GM13977 (cell line): ENCODE data around the gene SYNRG.
"Not testable (repeated sequence)": the region's sequence is repeated elsewhere in the genome, so short reads cannot be mapped to it uniquely, and the experiment has no call there.

Source experiments
- DNase-seq: peaks from one replicate; pipeline ENCODE4 v3.0.0; 2012; ENCODE audit warnings: low spot score
- in situ Hi-C: fragments of 300-500 bp; cut with MboI; formaldehyde crosslinking; loops from one replicate; pipeline ENCODE4 v1.12.0; 2022; ENCODE audit warnings: low sequenced_read_pairs, low pct_unique_long_range_greater_than_20kb, mixed read lengths, inconsistent platforms; ENCODE audit not compliant: unreplicated experiment
- TF ChIP-seq, protein P1 (sequence below): IDR thresholded peaks from 2 replicates; pipeline ENCODE4 v1.5.1; 2012; ENCODE audit warnings: mild to moderate bottlenecking, control low read depth; ENCODE audit not compliant: insufficient read depth; ENCODE audit errors: extremely low read depth, missing control alignments

The SYNRG gene

DNA sequence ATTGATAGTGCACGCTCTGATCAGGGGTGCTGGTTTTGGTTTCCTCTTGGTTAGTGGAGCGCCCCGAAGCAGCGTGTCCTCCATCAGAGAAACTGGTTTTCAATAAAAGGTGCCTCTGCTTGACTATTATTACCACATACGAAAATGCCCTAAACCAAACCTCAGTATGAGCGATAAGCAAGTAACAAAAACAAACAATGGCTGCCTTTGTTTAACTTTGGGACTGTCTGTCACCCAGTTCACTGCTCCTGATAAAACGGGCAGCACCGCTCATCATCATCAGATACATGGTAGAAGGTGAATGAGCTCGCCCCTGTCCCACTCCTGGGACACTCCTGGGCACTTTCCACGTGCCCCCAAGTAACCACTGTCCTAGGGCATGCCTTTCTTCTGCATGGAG is 95.5 kb downstream of the SYNRG start:
- in situ Hi-C loops: no loop called here
- DNase-seq: no peak
- TF ChIP-seq, protein P1, sequence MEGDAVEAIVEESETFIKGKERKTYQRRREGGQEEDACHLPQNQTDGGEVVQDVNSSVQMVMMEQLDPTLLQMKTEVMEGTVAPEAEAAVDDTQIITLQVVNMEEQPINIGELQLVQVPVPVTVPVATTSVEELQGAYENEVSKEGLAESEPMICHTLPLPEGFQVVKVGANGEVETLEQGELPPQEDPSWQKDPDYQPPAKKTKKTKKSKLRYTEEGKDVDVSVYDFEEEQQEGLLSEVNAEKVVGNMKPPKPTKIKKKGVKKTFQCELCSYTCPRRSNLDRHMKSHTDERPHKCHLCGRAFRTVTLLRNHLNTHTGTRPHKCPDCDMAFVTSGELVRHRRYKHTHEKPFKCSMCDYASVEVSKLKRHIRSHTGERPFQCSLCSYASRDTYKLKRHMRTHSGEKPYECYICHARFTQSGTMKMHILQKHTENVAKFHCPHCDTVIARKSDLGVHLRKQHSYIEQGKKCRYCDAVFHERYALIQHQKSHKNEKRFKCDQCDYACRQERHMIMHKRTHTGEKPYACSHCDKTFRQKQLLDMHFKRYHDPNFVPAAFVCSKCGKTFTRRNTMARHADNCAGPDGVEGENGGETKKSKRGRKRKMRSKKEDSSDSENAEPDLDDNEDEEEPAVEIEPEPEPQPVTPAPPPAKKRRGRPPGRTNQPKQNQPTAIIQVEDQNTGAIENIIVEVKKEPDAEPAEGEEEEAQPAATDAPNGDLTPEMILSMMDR: no peak

DNA sequence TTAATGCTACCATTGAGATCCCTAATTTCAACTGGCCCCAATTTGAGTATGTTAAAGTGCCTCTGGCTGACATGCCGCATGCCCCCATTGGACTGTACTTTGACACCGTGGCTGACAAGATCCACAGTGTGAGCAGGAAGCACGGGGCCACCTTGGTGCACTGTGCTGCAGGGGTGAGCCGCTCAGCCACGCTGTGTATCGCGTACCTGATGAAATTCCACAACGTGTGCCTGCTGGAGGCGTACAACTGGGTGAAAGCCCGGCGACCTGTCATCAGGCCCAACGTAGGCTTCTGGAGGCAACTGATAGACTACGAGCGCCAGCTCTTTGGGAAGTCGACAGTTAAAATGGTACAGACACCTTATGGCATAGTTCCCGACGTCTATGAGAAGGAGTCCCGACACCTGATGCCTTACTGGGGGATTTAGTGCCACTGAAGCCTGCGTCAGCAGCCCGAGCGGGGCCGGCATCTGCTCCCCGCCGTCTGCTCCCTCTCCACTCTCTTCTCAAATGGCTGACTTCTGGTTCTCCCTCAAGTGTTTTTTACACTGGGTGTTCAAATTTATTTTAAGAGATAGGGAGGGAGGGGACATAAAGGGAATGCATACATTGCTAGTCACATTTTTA is 96.7 kb downstream of the SYNRG start:
- in situ Hi-C loops: no loop called here
- TF ChIP-seq, protein P1: no peak
- DNase-seq: no peak

DNA sequence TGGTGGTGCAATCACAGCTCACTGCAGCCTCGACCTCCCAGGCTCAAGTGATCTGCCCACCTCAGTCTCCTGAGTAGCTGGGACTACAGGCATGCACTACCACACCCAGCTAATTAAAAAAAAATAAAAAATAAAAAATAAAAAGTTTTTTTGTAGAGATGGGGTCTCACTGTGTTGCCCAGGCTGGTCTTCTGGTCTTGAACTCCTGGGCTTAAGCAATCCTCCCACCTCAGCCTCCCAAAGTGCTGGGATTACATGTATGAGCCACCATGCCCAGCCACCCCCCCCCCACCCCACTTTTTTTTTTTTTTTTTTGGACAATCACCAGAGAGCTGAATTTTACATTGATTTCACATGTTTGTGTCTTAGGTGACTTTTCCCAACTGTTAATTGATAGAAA is 97.6 kb downstream of the SYNRG start:
- in situ Hi-C loops, DNase-seq: not testable (repeated sequence)

DNA sequence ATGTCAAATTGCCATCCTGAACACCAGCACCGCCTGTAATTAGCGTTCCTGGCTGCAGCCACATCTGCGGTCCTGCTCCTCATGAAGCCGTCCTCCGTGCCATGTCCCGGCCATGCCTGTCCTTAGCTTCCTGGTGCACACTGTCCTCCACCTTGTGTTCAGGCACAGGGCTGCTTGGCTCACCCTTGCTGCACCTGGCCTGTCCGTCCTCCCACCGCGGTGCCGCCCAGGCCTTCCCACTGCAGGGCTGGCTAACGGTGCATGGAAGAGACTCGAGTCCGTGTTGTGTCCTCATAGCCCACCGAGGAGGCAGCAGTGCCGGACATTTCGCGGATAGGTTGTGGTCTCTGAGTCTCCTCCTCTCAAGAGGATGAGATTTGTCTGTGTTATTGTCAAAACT is 99.2 kb downstream of the SYNRG start:
- in situ Hi-C loops: no loop called here
- TF ChIP-seq, protein P1: no peak
- DNase-seq: no peak

DNA sequence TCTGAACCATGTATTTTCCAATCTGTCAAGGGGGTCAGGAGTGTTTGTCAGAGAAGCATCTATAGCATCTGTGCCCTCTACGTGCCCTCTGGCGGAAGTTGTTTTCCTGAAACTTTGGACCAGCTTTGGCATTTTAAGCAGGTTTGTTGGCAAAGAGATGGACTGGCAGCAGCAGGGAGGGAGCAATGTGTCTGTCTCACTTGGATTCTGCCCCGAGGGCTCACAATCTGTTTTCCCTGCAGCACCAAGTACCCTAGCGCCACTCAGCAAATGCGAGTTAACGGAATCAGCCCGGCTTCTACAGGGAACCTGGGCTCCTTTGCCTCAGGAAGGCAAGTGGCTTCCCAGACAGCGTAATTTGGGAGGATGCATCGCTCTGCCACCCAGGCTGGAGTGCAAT is 102.1 kb downstream of the SYNRG start:
- TF ChIP-seq, protein P1: no peak
- no peak for DNase-seq

DNA sequence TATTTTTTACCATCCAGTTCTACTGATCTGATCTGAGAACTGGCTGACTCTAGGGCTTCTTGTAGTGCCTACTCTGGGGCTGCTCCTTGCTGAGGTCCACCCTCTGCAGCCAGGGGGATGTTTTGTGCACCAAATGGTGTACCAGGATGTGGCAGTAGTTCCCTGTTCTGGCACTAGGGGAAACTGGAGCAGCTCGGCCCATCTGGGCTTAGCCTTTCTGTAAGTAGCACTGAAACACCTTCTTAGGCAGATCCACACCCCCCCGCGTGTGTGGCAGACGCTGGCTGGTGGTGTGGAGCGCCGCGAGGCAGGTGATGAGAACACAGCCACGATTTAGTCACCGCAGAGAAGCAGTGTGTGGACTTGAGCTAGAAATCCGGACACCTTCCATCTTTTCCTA is 102.5 kb downstream of the SYNRG start:
- TF ChIP-seq, protein P1: peak; percentile 26
- in situ Hi-C loops: no loop called here
- peak; percentile 32 for DNase-seq

More for the DNA sequence above, 102.1 kb downstream of the SYNRG start:
- in situ Hi-C loops: no loop called here

DNA sequence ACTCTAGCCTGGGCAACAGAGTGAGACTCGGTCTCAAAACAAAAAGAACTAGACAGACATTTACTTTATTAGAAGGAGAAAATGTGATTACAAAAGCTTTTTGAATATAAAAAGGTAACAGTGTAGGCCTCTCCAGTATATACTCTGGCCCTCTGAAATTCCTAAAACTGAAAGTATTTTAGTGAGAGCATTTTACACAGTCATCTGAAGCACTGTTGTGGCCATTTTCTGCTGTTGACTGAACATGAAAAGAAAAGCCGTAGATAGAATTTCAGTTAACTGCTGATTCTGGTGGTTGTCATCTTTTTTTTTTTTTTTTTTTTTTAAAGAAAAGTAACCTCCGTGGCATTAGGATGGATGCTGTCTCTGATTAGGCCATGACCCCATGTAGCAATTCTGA is 103.9 kb downstream of the SYNRG start:
- no peak for DNase-seq
- in situ Hi-C loops: no loop called here
- TF ChIP-seq, protein P1: no peak
